A673 (cell line): ENCODE measurements around the gene PLB1.

Source experiments
- CTCF ChIP-seq: fragments of 300-800, 200-600 bp; sonication (generic); conservative IDR thresholded peaks from 2 replicates; pipeline ENCODE4 v1.5.1; 2017; ENCODE audit warnings: low read depth, mild to moderate bottlenecking, antibody characterized with exemption, low read length, moderate library complexity, mixed read lengths
- EZH2 ChIP-seq: fragments of 200-600 bp; sonication (generic); IDR thresholded peaks from 2 replicates; pipeline ENCODE4 v1.6.1; 2017; ENCODE audit warnings: borderline replicate concordance, low read depth, mild to moderate bottlenecking, mixed read lengths, antibody characterized with exemption, low read length; ENCODE audit not compliant: poor library complexity, severe bottlenecking

- no peak for TF ChIP-seq EZH2
- no peak for TF ChIP-seq CTCF
These were observed 68.5 kb downstream of the PLB1 start for GRCh38 chr2:28564346-28564745.
